Measurements from ENCODE around the gene CWC27.

CWC27 gene

DNA sequence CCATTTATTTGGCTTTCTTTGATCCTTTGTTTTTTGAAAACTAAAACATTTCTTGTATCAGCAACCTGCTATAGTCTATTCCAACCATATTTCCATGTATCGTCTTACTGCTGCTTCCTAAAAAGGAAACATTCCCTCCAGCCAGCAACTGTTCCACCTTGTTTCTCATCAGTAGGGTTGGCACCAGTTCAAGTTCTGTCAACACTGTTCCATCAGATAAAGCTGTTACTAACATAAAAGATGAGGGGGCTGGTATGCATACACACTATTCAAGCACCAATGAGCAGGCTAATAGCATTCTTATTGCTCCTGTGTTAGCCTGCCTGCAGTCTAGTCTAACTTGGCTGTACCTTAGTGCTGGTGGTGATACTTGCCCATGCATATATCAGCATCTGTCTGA, 178.3 kb downstream of the CWC27 start:
- Mint-ChIP-seq H3K36me3 (ENCODE audit: low read depth) (peaks cover 7% of the 10 kb centered on the region), H3K9me3 (no peaks in the 10 kb centered on the region), H3K27me3 (no peaks in the 10 kb centered on the region), H3K27ac (no peak overlapping the region), H3K4me3 (no peak overlapping the region), H3K4me1 (ENCODE audit: low read depth) (no peaks in the 10 kb centered on the region)

DNA sequence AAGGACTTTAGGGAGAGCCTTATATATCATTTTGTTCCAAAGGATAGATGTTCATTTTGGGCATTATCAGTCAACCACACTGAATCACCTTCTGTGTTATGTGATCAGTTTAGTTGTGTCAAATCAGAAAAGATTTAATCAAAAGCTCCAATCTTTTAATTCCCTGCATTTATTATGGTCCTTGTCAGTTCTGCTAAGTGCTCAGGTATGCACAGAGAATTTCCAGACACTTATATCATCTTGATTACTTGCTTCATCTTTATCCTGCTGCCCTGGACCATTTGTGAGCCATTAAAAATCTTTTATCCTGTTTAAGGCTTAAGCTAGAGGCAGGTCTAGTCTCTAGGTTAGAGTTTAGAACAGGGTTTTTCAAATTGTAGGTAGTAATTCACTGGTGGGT, 179.1 kb downstream of the CWC27 start:
- Mint-ChIP-seq H3K27ac (no peak overlapping the region), H3K4me3 (no peak overlapping the region), H3K36me3 (ENCODE audit: low read depth) (peaks cover 7% of the 10 kb centered on the region), H3K27me3 (no peaks in the 10 kb centered on the region), H3K9me3 (no peaks in the 10 kb centered on the region), H3K4me1 (ENCODE audit: low read depth) (no peaks in the 10 kb centered on the region)

DNA sequence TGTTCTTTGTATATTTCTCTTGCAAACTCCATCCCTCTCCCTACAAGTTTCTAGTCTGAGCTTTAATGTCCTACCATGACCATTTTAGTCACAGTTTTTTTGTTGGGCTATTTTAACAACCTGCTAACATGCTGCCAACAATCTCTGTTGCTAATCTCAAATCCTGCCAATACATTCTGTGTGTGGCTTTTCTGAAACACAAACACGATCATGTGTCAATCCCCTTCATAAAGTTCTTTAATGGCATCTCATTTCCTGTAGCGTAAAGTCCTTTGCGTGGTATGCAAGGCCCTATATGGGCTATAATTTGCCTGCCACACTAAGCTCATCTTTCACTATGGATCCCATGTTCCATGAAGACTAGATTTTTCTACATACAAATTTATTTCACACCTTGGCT, 180.6 kb downstream of the CWC27 start:
- Mint-ChIP-seq H3K36me3 (ENCODE audit: low read depth) (peaks cover 7% of the 10 kb centered on the region), H3K27ac (no peak overlapping the region), H3K27me3 (no peaks in the 10 kb centered on the region), H3K4me1 (ENCODE audit: low read depth) (no peaks in the 10 kb centered on the region), H3K9me3 (no peaks in the 10 kb centered on the region), H3K4me3 (no peak overlapping the region)

DNA sequence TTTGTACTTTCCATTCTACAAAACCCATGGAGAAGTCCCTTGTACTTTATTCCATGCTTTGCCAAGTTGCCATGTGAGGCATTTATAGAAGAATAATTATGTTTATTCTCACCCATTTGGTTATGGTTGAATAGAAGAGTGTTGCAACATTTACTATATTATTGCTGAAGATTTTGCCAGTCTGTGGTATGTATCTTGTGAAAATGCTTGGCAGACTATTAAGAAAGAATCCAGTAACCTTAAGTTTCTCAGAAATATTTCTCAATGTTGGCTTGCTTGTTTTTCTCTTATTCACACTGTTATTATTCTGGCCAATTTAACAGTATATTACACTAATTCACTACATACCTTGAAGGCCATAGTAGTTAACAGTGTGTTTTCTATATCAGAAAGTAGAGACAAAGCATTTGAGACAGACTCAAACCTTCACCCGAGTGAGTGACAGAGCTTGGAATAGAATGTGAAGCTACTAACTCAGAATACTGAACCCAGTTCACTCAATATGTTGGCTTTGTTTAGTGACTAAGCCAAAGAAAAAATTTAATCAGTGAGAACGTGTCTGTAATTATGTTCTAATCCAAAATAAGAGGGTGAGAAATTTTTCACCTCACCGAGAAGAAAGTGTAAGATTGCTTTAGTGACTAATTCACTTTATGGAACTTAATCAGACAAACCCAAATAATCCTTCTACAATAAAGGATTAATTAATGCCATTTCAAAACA, 184.4 kb downstream of the CWC27 start:
- H3K4me3 Mint-ChIP-seq = no peak overlapping the region
- no peaks in the 10 kb centered on the region for H3K27me3 Mint-ChIP-seq
- no peaks in the 10 kb centered on the region for H3K9me3 Mint-ChIP-seq
- H3K27ac Mint-ChIP-seq = no peak overlapping the region
- H3K36me3 Mint-ChIP-seq (ENCODE audit: low read depth) = no peaks in the 10 kb centered on the region
- no peaks in the 10 kb centered on the region for H3K4me1 Mint-ChIP-seq (ENCODE audit: low read depth)

DNA sequence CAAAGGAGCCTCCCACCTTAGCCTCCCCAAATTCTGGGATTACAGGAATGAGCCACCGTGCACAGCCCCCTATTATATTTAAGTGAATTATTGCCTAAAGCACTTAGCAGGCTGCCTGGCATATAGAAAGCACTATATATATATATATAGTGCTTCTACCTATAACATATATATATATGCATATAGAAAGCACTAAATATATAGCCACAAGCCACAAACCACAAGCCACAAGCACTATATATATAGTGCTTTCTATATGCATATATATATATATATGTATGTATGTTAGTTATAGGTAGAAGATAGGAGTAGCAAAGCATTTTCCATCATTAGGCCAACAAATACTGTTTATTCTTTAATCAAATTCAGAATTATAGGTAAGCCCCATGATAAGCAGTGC, 185.8 kb downstream of the CWC27 start:
- Mint-ChIP-seq H3K27me3 (no peaks in the 10 kb centered on the region), H3K36me3 (ENCODE audit: low read depth) (no peaks in the 10 kb centered on the region), H3K27ac (no peak overlapping the region), H3K4me3 (no peak overlapping the region), H3K4me1 (ENCODE audit: low read depth) (no peaks in the 10 kb centered on the region), H3K9me3 (no peaks in the 10 kb centered on the region)

- Mint-ChIP-seq H3K27ac (no peak overlapping the region), H3K9me3 (peaks cover 10% of the 10 kb centered on the region), H3K36me3 (ENCODE audit: low read depth) (peaks cover 16% of the 10 kb centered on the region), H3K4me3 (no peak overlapping the region), H3K4me1 (ENCODE audit: low read depth) (no peaks in the 10 kb centered on the region), H3K27me3 (no peaks in the 10 kb centered on the region)
Observed at GRCh38 chr5:64958757-64959391, 190.1 kb downstream of the CWC27 start.

DNA sequence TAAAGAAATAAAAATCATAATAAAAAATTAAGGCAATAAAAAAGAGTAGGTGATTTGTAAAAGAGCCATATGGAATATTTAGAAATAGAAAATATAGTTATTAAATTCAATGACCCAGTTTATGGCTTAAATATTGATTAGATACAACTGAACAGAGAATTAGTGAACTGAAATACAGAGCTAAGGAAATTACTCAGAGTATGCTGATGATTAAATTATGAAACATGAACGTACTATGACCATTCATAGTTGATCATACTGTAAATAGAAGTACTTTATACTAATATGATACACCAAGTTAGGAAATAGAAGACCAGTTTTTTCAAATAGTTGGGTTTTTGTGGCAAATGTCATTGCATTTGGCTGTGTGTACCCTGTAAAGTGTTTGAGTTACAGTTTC, 194.5 kb downstream of the CWC27 start:
- Mint-ChIP-seq H3K27me3 (no peaks in the 10 kb centered on the region), H3K27ac (no peak overlapping the region), H3K36me3 (ENCODE audit: low read depth) (peaks cover 19% of the 10 kb centered on the region), H3K9me3 (peaks cover 10% of the 10 kb centered on the region), H3K4me1 (ENCODE audit: low read depth) (no peaks in the 10 kb centered on the region), H3K4me3 (no peak overlapping the region)

- H3K36me3 Mint-ChIP-seq (ENCODE audit: low read depth) = peaks cover 30% of the 10 kb centered on the region
- no peak overlapping the region for H3K27ac Mint-ChIP-seq
- H3K4me3 Mint-ChIP-seq = no peak overlapping the region
- H3K27me3 Mint-ChIP-seq = no peaks in the 10 kb centered on the region
- H3K4me1 Mint-ChIP-seq (ENCODE audit: low read depth) = no peaks in the 10 kb centered on the region
- H3K9me3 Mint-ChIP-seq = no peaks in the 10 kb centered on the region
Observed at GRCh38 chr5:64968591-64969110, 199.9 kb downstream of the CWC27 start.

DNA sequence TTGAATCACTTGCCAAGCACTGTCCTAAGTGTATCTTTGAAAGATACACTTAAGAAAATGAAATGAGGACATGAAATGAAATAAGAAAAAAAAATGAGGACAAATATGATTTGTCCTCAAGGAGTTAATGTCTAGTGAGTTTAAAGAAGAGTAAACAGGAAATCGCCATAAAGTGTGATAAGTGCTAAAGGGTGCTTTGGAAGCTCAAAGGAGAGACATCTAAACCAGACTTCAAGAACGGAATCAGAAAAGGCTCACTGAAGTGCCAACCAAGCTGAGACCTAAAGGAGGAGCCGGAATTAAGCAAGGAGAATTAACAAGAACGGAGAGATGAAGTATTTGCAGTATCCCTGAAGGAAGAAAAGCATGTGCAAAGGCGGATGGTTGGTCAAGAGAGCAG, 200.8 kb downstream of the CWC27 start:
- no peaks in the 10 kb centered on the region for H3K27me3 Mint-ChIP-seq
- H3K9me3 Mint-ChIP-seq = no peaks in the 10 kb centered on the region
- peaks cover 32% of the 10 kb centered on the region for H3K36me3 Mint-ChIP-seq (ENCODE audit: low read depth)
- H3K27ac Mint-ChIP-seq = no peak overlapping the region
- H3K4me1 Mint-ChIP-seq (ENCODE audit: low read depth) = no peaks in the 10 kb centered on the region
- H3K4me3 Mint-ChIP-seq = no peak overlapping the region

- H3K9me3 Mint-ChIP-seq = no peaks in the 10 kb centered on the region
- no peaks in the 10 kb centered on the region for H3K4me1 Mint-ChIP-seq (ENCODE audit: low read depth)
- H3K27ac Mint-ChIP-seq = no peak overlapping the region
- no peaks in the 10 kb centered on the region for H3K27me3 Mint-ChIP-seq
- no peak overlapping the region for H3K4me3 Mint-ChIP-seq
- peaks cover 36% of the 10 kb centered on the region for H3K36me3 Mint-ChIP-seq (ENCODE audit: low read depth)
Observed at GRCh38 chr5:64971513-64971912, 202.8 kb downstream of the CWC27 start.

DNA sequence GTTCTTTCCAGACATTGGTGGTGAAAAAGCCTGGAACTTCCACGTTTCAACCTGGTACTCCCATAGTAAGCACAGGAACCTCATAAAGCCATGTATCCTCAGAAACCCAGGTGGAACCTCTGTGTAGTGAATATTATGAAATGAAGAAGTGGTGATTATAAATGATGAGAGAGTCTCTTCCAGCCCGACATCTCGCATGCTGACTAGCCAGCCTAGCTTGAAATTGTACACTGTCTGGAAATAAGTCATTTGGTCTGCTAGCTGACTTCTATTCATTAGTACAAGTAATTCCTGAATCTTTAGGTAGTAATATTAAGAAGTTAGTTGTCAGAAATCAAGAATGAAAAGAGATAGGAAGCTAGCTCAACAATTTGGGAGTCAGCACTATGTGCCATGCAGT, 203.3 kb downstream of the CWC27 start:
- Mint-ChIP-seq H3K27me3 (no peaks in the 10 kb centered on the region), H3K4me3 (no peak overlapping the region), H3K27ac (no peak overlapping the region), H3K36me3 (ENCODE audit: low read depth) (peaks cover 41% of the 10 kb centered on the region), H3K4me1 (ENCODE audit: low read depth) (no peaks in the 10 kb centered on the region), H3K9me3 (no peaks in the 10 kb centered on the region)

DNA sequence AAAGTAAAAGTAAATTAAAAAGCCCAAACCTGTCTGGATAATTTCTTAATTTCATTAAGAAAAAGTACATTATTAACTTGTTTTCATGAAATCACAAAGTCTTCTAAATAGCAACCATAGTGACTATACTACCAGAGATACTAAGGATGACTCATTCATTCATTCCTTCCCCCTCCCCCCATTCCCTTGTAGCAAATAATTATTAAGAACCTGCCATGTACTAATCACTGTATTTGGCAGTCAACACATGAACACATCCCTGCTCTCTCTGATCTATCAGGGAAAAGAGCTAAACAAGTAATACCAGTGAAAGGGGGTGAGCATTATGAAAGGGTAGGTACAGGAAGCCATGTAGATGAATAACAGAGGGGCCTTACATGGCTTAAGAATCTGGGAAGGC, 203.9 kb downstream of the CWC27 start:
- H3K4me3 Mint-ChIP-seq = no peak overlapping the region
- no peaks in the 10 kb centered on the region for H3K9me3 Mint-ChIP-seq
- peaks cover 1% of the 10 kb centered on the region for H3K4me1 Mint-ChIP-seq (ENCODE audit: low read depth)
- no peaks in the 10 kb centered on the region for H3K27me3 Mint-ChIP-seq
- H3K27ac Mint-ChIP-seq = no peak overlapping the region
- H3K36me3 Mint-ChIP-seq (ENCODE audit: low read depth) = peaks cover 47% of the 10 kb centered on the region

- no peak overlapping the region for H3K27ac Mint-ChIP-seq
Observed at GRCh38 chr5:64973215-64973614, 204.5 kb downstream of the CWC27 start.

DNA sequence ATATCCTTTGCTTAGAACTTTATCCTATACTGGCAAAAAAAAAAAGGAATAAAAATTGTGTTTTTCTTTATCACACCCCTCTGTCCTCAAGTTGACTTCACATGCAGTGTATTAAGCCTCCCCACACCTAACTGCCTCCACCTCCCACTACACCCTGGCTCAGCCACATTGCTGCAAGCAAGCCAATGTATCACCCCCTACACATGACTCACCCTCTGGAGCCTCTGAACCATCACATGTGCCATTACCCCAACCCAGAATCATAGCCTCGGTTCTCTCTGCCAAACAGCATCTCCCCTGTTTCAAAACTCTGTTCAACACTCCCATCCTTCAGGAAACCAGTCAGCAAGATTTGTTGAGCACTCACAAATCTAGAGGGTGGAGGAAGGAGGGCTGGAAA, 209.0 kb downstream of the CWC27 start:
- Mint-ChIP-seq H3K27ac (no peak overlapping the region), H3K36me3 (ENCODE audit: low read depth) (peaks cover 49% of the 10 kb centered on the region), H3K27me3 (no peaks in the 10 kb centered on the region), H3K4me1 (ENCODE audit: low read depth) (peaks cover 12% of the 10 kb centered on the region), H3K4me3 (no peak overlapping the region), H3K9me3 (no peaks in the 10 kb centered on the region)

More at GRCh38 chr5:64973215-64973614, 204.5 kb downstream of the CWC27 start:
- H3K36me3 Mint-ChIP-seq (ENCODE audit: low read depth) = peaks cover 53% of the 10 kb centered on the region
- no peaks in the 10 kb centered on the region for H3K27me3 Mint-ChIP-seq
- no peaks in the 10 kb centered on the region for H3K9me3 Mint-ChIP-seq
- H3K4me3 Mint-ChIP-seq = no peak overlapping the region
- peaks cover 6% of the 10 kb centered on the region for H3K4me1 Mint-ChIP-seq (ENCODE audit: low read depth)

DNA sequence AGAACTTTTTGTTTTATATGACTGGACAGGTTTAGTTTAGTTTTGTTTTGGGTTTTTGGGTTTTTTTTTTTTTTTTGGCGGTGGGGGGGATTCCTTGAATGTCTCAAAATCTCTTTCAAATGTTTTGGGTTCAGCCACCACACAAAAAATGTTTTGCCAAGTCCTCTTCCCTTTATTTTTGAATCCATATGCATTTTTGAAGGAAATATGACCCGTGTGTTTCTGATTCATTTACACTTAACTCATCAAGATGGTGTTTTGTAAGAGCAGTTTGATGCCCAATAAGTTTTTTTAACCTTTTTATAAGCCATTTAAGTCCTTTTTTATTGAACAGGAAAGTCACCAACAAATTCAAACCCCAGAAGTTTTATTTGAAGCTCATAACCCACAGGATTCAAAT, 209.8 kb downstream of the CWC27 start:
- H3K27me3 Mint-ChIP-seq = no peaks in the 10 kb centered on the region
- H3K4me1 Mint-ChIP-seq (ENCODE audit: low read depth) = peaks cover 12% of the 10 kb centered on the region
- no peak overlapping the region for H3K27ac Mint-ChIP-seq
- H3K4me3 Mint-ChIP-seq = no peak overlapping the region
- peaks cover 48% of the 10 kb centered on the region for H3K36me3 Mint-ChIP-seq (ENCODE audit: low read depth)
- no peaks in the 10 kb centered on the region for H3K9me3 Mint-ChIP-seq

DNA sequence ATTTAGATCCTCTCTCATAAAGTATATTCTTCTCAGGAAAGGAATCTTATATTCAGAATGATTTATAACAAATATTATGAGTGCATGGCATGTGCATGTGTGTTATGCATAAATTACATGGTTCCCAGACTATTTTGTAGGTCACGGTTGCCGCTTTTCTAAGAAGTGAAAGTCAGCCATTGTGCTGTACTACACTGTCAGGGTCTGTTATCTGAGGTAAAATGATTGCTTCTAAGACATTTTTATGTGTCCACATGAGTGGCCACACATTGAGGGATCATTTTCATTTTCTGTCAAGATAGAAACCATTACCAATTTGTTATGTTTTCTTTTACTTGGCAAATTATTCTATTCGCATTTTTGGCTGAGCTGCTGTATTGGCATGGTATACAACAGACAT, 210.8 kb downstream of the CWC27 start:
- H3K4me3 Mint-ChIP-seq = no peak overlapping the region
- H3K36me3 Mint-ChIP-seq (ENCODE audit: low read depth) = peaks cover 47% of the 10 kb centered on the region

More for the DNA sequence above, 210.8 kb downstream of the CWC27 start:
- Mint-ChIP-seq H3K27ac (no peak overlapping the region), H3K9me3 (no peaks in the 10 kb centered on the region), H3K27me3 (no peaks in the 10 kb centered on the region), H3K4me1 (ENCODE audit: low read depth) (peaks cover 12% of the 10 kb centered on the region)

Data from stimulated activated naive CD8-positive, alpha-beta T cell treated with anti-CD3 and anti-CD28 coated beads, Interleukin-15, Interleukin-2, amounts not matched to agents 100 ng/mL and 50 ng/mL, for 24 hours (primary cell).